Activated CD8-positive, alpha-beta memory T cell treated with anti-CD3 and anti-CD28 coated beads, Interleukin-2, amount 10 ng/mL, durations not matched to agents 7 days and 5 days (primary cell): ENCODE measurements around the gene ADCYAP1R1. TPM values are rescaled to one million over a fixed set of nuclear protein-coding genes. Genes with fewer than 3 reads are reported as not detected.

Source experiments
- ATAC-seq: fragments of 150-1000 bp; cut with Tn5 transposase; one replicate; pipeline ENCODE4 v1.10.0; 2021; ENCODE audit warnings: moderate library complexity
- CTCF ChIA-PET: fragments of 350-600 bp; sonication (Branson Sonifier 250); formaldehyde crosslinking; loops from one replicate; lab custom pipeline; 2021; ENCODE audit warnings: antibody characterized with exemption; lab: Charles Lee
- DNase-seq: peaks from one replicate; pipeline ENCODE4 v3.0.0-alpha.2; 2020
- H3K27ac Mint-ChIP-seq: one replicate; pipeline ENCODE4 v1.8.0; 2021; ENCODE audit warnings: mild to moderate bottlenecking, mixed read lengths
- H3K27me3 Mint-ChIP-seq: one replicate; pipeline ENCODE4 v1.8.0; 2021; ENCODE audit warnings: mixed read lengths
- H3K36me3 Mint-ChIP-seq: one replicate; pipeline ENCODE4 v1.8.0; 2021; ENCODE audit warnings: mild to moderate bottlenecking, mixed read lengths
- H3K4me1 Mint-ChIP-seq: one replicate; pipeline ENCODE4 v1.8.0; 2021; ENCODE audit warnings: mixed read lengths
- H3K4me3 Mint-ChIP-seq: one replicate; pipeline ENCODE4 v1.8.0; 2021; ENCODE audit warnings: mild to moderate bottlenecking, moderate library complexity, mixed read lengths
- H3K9me3 Mint-ChIP-seq: one replicate; pipeline ENCODE4 v1.8.0; 2022; ENCODE audit warnings: low read depth, mixed read lengths
- total RNA-seq, 2 experiments: library from RNA; stranded (reverse); gene quantifications; one replicate each; pipeline ENCODE4 v1.2.3, GENCODE V29; 2021

ADCYAP1R1 gene
- total RNA-seq, 2 experiments from 2014 or later: not detected

- H3K27me3 Mint-ChIP-seq: no peaks in the 10 kb centered on the region
- CTCF ChIA-PET: interaction anchor here (1.2 kb wide), 1 partner anchor 40 kb away, joined by 4 read pairs; no protein-coding TSS in a partner anchor
- DNase-seq (peak; percentile 42), ATAC-seq (no peak)
- no peak overlapping the region for H3K4me3 Mint-ChIP-seq
- peak overlapping the region; percentile 50 for H3K27ac Mint-ChIP-seq
- H3K9me3 Mint-ChIP-seq: peaks cover 2% of the 10 kb centered on the region
- peaks cover 35% of the 10 kb centered on the region for H3K4me1 Mint-ChIP-seq
- H3K36me3 Mint-ChIP-seq: peaks cover 2% of the 10 kb centered on the region
These were observed 28.2 kb upstream of the ADCYAP1R1 start for GRCh38 chr7:31023877-31024276.

- no peak for ATAC-seq
- peaks cover 19% of the 10 kb centered on the region for H3K4me1 Mint-ChIP-seq
- peaks cover 2% of the 10 kb centered on the region for H3K36me3 Mint-ChIP-seq
- no peak for DNase-seq
- CTCF ChIA-PET: interaction anchor here (1.1 to 1.5 kb wide), 2 partner anchors 95 to 107 kb away, joined by 3 to 5 read pairs; no protein-coding TSS in a partner anchor
- H3K27ac Mint-ChIP-seq: no peak overlapping the region
- peaks cover 2% of the 10 kb centered on the region for H3K9me3 Mint-ChIP-seq
- no peaks in the 10 kb centered on the region for H3K27me3 Mint-ChIP-seq
- no peak overlapping the region for H3K4me3 Mint-ChIP-seq
These were observed 24.7 kb upstream of the ADCYAP1R1 start for GRCh38 chr7:31027161-31027965.

- Mint-ChIP-seq H3K27me3 (no peaks in the 10 kb centered on the region), H3K9me3 (peaks cover 2% of the 10 kb centered on the region), H3K4me3 (no peak overlapping the region), H3K27ac (no peak overlapping the region), H3K36me3 (peaks cover 2% of the 10 kb centered on the region), H3K4me1 (peaks cover 19% of the 10 kb centered on the region)
- no peak for ATAC-seq
- no peak for DNase-seq
- CTCF ChIA-PET: interaction anchor here (1.5 kb wide), 1 partner anchor 95 kb away, joined by 5 read pairs; no protein-coding TSS in a partner anchor
These were observed 24.1 kb upstream of the ADCYAP1R1 start for GRCh38 chr7:31028006-31028405.

- Mint-ChIP-seq H3K9me3 (peaks cover 2% of the 10 kb centered on the region), H3K4me3 (no peak overlapping the region), H3K27me3 (no peaks in the 10 kb centered on the region), H3K4me1 (peaks cover 15% of the 10 kb centered on the region), H3K36me3 (peaks cover 2% of the 10 kb centered on the region), H3K27ac (no peak overlapping the region)
- no peak for ATAC-seq
- CTCF ChIA-PET: interaction anchor here (1.5 kb wide), 1 partner anchor 94 kb away, joined by 5 read pairs; no protein-coding TSS in a partner anchor
- no peak for DNase-seq
These were observed 23.6 kb upstream of the ADCYAP1R1 start for GRCh38 chr7:31028417-31028992.

GRCh38 chr7:31029251-31030042 is 22.7 kb upstream of the ADCYAP1R1 start:
- DNase-seq (no peak), ATAC-seq (no peak)
- CTCF ChIA-PET: no interaction called here
- Mint-ChIP-seq H3K27me3 (no peaks in the 10 kb centered on the region), H3K27ac (no peak overlapping the region), H3K9me3 (no peaks in the 10 kb centered on the region), H3K4me1 (peaks cover 5% of the 10 kb centered on the region), H3K4me3 (no peak overlapping the region), H3K36me3 (no peaks in the 10 kb centered on the region)

- H3K4me3 Mint-ChIP-seq: no peak overlapping the region
- no peaks in the 10 kb centered on the region for H3K4me1 Mint-ChIP-seq
- no peak for ATAC-seq
- no peaks in the 10 kb centered on the region for H3K36me3 Mint-ChIP-seq
- CTCF ChIA-PET: interaction anchor here (1.2 kb wide), 1 partner anchor 10 kb away, joined by 3 read pairs; no protein-coding TSS in a partner anchor
- no peaks in the 10 kb centered on the region for H3K9me3 Mint-ChIP-seq
- H3K27ac Mint-ChIP-seq: no peak overlapping the region
- DNase-seq: no peak
- H3K27me3 Mint-ChIP-seq: peaks cover 9% of the 10 kb centered on the region
These were observed 18.3 kb upstream of the ADCYAP1R1 start for GRCh38 chr7:31033674-31034300.

GRCh38 chr7:31036924-31037323 is 15.2 kb upstream of the ADCYAP1R1 start:
- CTCF ChIA-PET: interaction anchor here (1.0 to 1.3 kb wide), 2 partner anchors 25 to 54 kb away, joined by 3 to 6 read pairs; no protein-coding TSS in a partner anchor
- H3K27ac Mint-ChIP-seq: no peak overlapping the region
- no peak for DNase-seq
- peaks cover 23% of the 10 kb centered on the region for H3K27me3 Mint-ChIP-seq
- no peaks in the 10 kb centered on the region for H3K9me3 Mint-ChIP-seq
- H3K36me3 Mint-ChIP-seq: no peaks in the 10 kb centered on the region
- ATAC-seq: no peak
- no peaks in the 10 kb centered on the region for H3K4me1 Mint-ChIP-seq
- H3K4me3 Mint-ChIP-seq: no peak overlapping the region

- Mint-ChIP-seq H3K36me3 (no peaks in the 10 kb centered on the region), H3K27ac (no peak overlapping the region), H3K4me1 (no peaks in the 10 kb centered on the region), H3K27me3 (peaks cover 30% of the 10 kb centered on the region), H3K4me3 (no peak overlapping the region), H3K9me3 (no peaks in the 10 kb centered on the region)
- ATAC-seq (no peak), DNase-seq (no peak)
- CTCF ChIA-PET: interaction anchor here (0.7 kb wide), 1 partner anchor 10 kb away, joined by 3 read pairs; no protein-coding TSS in a partner anchor
These were observed 9.0 kb upstream of the ADCYAP1R1 start for GRCh38 chr7:31043051-31043471.

- no peaks in the 10 kb centered on the region for H3K36me3 Mint-ChIP-seq
- ATAC-seq: no peak
- peaks cover 30% of the 10 kb centered on the region for H3K27me3 Mint-ChIP-seq
- no peak overlapping the region for H3K27ac Mint-ChIP-seq
- H3K4me1 Mint-ChIP-seq: no peaks in the 10 kb centered on the region
- CTCF ChIA-PET: no interaction called here
- no peak overlapping the region for H3K4me3 Mint-ChIP-seq
- no peaks in the 10 kb centered on the region for H3K9me3 Mint-ChIP-seq
- DNase-seq: no peak
These were observed 7.6 kb upstream of the ADCYAP1R1 start for GRCh38 chr7:31044529-31044928.

GRCh38 chr7:31046723-31047122 is 5.4 kb upstream of the ADCYAP1R1 start:
- DNase-seq: no peak
- CTCF ChIA-PET: interaction anchor here (0.6 kb wide), 1 partner anchor 76 kb away, joined by 3 read pairs; no protein-coding TSS in a partner anchor
- Mint-ChIP-seq H3K4me3 (no peak overlapping the region), H3K4me1 (no peaks in the 10 kb centered on the region), H3K27ac (no peak overlapping the region), H3K9me3 (no peaks in the 10 kb centered on the region), H3K36me3 (no peaks in the 10 kb centered on the region), H3K27me3 (peaks cover 35% of the 10 kb centered on the region)
- no peak for ATAC-seq

- Mint-ChIP-seq H3K4me3 (no peak overlapping the region), H3K9me3 (no peaks in the 10 kb centered on the region), H3K4me1 (no peaks in the 10 kb centered on the region), H3K27ac (no peak overlapping the region), H3K36me3 (no peaks in the 10 kb centered on the region), H3K27me3 (peaks cover 31% of the 10 kb centered on the region)
- CTCF ChIA-PET: interaction anchor here (0.6 kb wide), 1 partner anchor 75 kb away, joined by 3 read pairs; no protein-coding TSS in a partner anchor
- DNase-seq (no peak), ATAC-seq (no peak)
These were observed 4.6 kb upstream of the ADCYAP1R1 start for GRCh38 chr7:31047313-31048146.
